H1 (cell line): ENCODE data around the gene ITIH4. TPM values are rescaled to one million over a fixed set of nuclear protein-coding genes. Genes with fewer than 3 reads are reported as not detected.
A peak's percentile ranks its signal among the peaks of the same experiment; 100 is the strongest.

Experiments
- CTCF ChIA-PET: fragments of 300-600 bp; sonication (Branson Sonifier 250); formaldehyde crosslinking; loops from one replicate; lab custom pipeline; 2021; ENCODE audit not compliant: partially characterized antibody; lab: Charles Lee
- POLR2A ChIA-PET: fragments of 300-600 bp; sonication (Branson Sonifier 250); formaldehyde crosslinking; loops from one replicate; lab custom pipeline; 2021; ENCODE audit warnings: inconsistent platforms; ENCODE audit not compliant: partially characterized antibody; lab: Charles Lee
- DNase-seq, 2 experiments: peaks; one replicate each; pipeline versions ENCODE4 v3.0.0 to v3.0.0-alpha.2; 2010 to 2022; ENCODE audit warnings: low spot score in 2 of 2, low read depth in 1 of 2, mixed read lengths in 1 of 2
- FAIRE-seq: peaks from 2 replicates; lab custom pipeline; 2011; peaks lifted over from hg19 to GRCh38; lab: Jason Lieb, UNC
- H2AFZ ChIP-seq: 2 replicates; pipeline ENCODE4 v1.8.1; 2012; ENCODE audit warnings: low read length, inconsistent platforms
- H2AK5ac ChIP-seq: 2 replicates; pipeline ENCODE4 v1.6.1; 2013; ENCODE audit warnings: low read depth, low read length
- H2BK120ac ChIP-seq: replicated peaks from 2 replicates; pipeline ENCODE3; 2013; ENCODE audit warnings: low read depth, low read length, inconsistent platforms
- H2BK12ac ChIP-seq: 2 replicates; pipeline ENCODE4 v1.6.1; 2013; ENCODE audit warnings: low read depth, low read length
- H2BK15ac ChIP-seq: 2 replicates; pipeline ENCODE4 v1.6.1; 2013; ENCODE audit warnings: low read length
- H2BK20ac ChIP-seq: 2 replicates; pipeline ENCODE4 v1.6.1; 2013; ENCODE audit warnings: low read length
- H2BK5ac ChIP-seq: 2 replicates; pipeline ENCODE4 v1.6.1; 2013; ENCODE audit warnings: low read depth, low read length
- H3K14ac ChIP-seq: 2 replicates; pipeline ENCODE4 v1.6.1; 2013; ENCODE audit warnings: inconsistent platforms; ENCODE audit not compliant: insufficient read length
- H3K18ac ChIP-seq: 2 replicates; pipeline ENCODE4 v1.6.1; 2013; ENCODE audit warnings: low read length; ENCODE audit errors: extremely low read depth
- H3K23ac ChIP-seq: 2 replicates; pipeline ENCODE4 v1.6.1; 2013; ENCODE audit warnings: inconsistent platforms; ENCODE audit not compliant: insufficient read length
- H3K23me2 ChIP-seq: 2 replicates; pipeline ENCODE4 v1.6.1; 2013; ENCODE audit warnings: low read depth, low read length
- H3K27ac ChIP-seq: 2 replicates; pipeline ENCODE4 v1.6.1; 2011; ENCODE audit warnings: low read depth, low read length, inconsistent platforms
- H3K27me3 ChIP-seq, 4 experiments: replicated peaks in 1 of 4; 1 replicate in 1 of 4; 2 replicates in 3 of 4; pipeline versions ENCODE4 v1.6.1 to v1.8.1; 2011 to 2013; ENCODE audit warnings: low read length in 3 of 4, mild to moderate bottlenecking in 3 of 4, inconsistent platforms in 2 of 4, mixed read lengths in 2 of 4, moderate library complexity in 1 of 4; ENCODE audit not compliant: control insufficient read depth in 3 of 4, insufficient read depth in 3 of 4; ENCODE audit errors: extremely low read depth in 1 of 4
- H3K36me3 ChIP-seq, 4 experiments: 2 replicates each; pipeline versions ENCODE4 v1.6.1 to v1.8.1; 2011 to 2013; ENCODE audit warnings: mild to moderate bottlenecking in 4 of 4, low read length in 3 of 4, moderate library complexity in 2 of 4, control low read depth in 1 of 4, inconsistent platforms in 1 of 4; ENCODE audit not compliant: insufficient read depth in 4 of 4, control insufficient read depth in 2 of 4
- H3K4ac ChIP-seq: replicated peaks from 2 replicates; pipeline ENCODE3; 2013; ENCODE audit warnings: low read length, low read depth, mixed read lengths, inconsistent platforms; ENCODE audit not compliant: insufficient read length
- H3K4me1 ChIP-seq, 4 experiments: replicated peaks in 1 of 4; 1 replicate in 1 of 4; 2 replicates in 3 of 4; pipeline versions ENCODE4 v1.6.1 to v1.8.1; 2011 to 2013; ENCODE audit warnings: low read length in 3 of 4, inconsistent platforms in 2 of 4, mixed read lengths in 1 of 4; ENCODE audit not compliant: insufficient read depth in 4 of 4, control insufficient read depth in 3 of 4
- H3K4me2 ChIP-seq, 2 experiments: 2 replicates each; pipeline versions ENCODE4 v1.6.1 to v1.8.1; 2011 to 2013; ENCODE audit warnings: low read depth in 2 of 2, low read length in 2 of 2, control low read depth in 1 of 2, inconsistent platforms in 1 of 2, mild to moderate bottlenecking in 1 of 2; ENCODE audit not compliant: insufficient read depth in 1 of 2
- H3K4me3 ChIP-seq, 4 experiments: fragments of 200-600, 300-600 bp in 1 of 4; sonication (generic), shearing (Covaris generic), sonication (Bioruptor Twin) in 1 of 4; 2 replicates each; pipeline versions ENCODE4 v1.5.1 to v1.8.1; 2011 to 2016; ENCODE audit warnings: low read length in 4 of 4, low read depth in 3 of 4, control low read depth in 2 of 4, inconsistent platforms in 2 of 4, mild to moderate bottlenecking in 2 of 4, mixed read lengths in 1 of 4, moderate library complexity in 1 of 4; ENCODE audit not compliant: insufficient read depth in 2 of 4; ENCODE audit errors: extremely low read depth in 1 of 4
- H3K56ac ChIP-seq: replicated peaks from 2 replicates; pipeline ENCODE3; 2013; ENCODE audit warnings: low read depth, mild to moderate bottlenecking, mixed read lengths, low read length, inconsistent platforms; ENCODE audit not compliant: insufficient read length
- H3K79me1 ChIP-seq: 2 replicates; pipeline ENCODE4 v1.6.1; 2013; ENCODE audit warnings: low read depth, low read length, control low read depth
- H3K79me2 ChIP-seq, 2 experiments: 2 replicates each; pipeline versions ENCODE4 v1.6.1 to v1.8.1; 2012 to 2013; ENCODE audit warnings: low read length in 2 of 2, mild to moderate bottlenecking in 2 of 2, inconsistent platforms in 1 of 2; ENCODE audit not compliant: insufficient read depth in 2 of 2, control insufficient read depth in 1 of 2
- H3K9ac ChIP-seq, 4 experiments: replicated peaks in 1 of 4; 1 replicate in 1 of 4; 2 replicates in 3 of 4; pipeline versions ENCODE4 v1.6.1 to v1.8.1; 2011 to 2013; ENCODE audit warnings: low read depth in 3 of 4, low read length in 3 of 4, control low read depth in 2 of 4, mild to moderate bottlenecking in 2 of 4, moderate library complexity in 2 of 4, inconsistent platforms in 1 of 4; ENCODE audit errors: extremely low read depth in 1 of 4
- H3K9me3 ChIP-seq, 2 experiments: 2 replicates each; pipeline versions ENCODE4 v1.6.1 to v1.8.1; 2012 to 2013; ENCODE audit warnings: mild to moderate bottlenecking in 2 of 2, moderate library complexity in 2 of 2, control low read depth in 1 of 2, inconsistent platforms in 1 of 2, low read depth in 1 of 2, low read length in 1 of 2, mixed read lengths in 1 of 2; ENCODE audit not compliant: insufficient read depth in 2 of 2
- H4K20me1 ChIP-seq, 2 experiments: replicated peaks in 1 of 2; 2 replicates each; pipeline versions ENCODE3 to v1.8.1; 2011 to 2013; ENCODE audit warnings: inconsistent platforms in 2 of 2, low read length in 2 of 2, mild to moderate bottlenecking in 1 of 2; ENCODE audit not compliant: insufficient read depth in 2 of 2, control insufficient read depth in 1 of 2
- H4K5ac ChIP-seq: 2 replicates; pipeline ENCODE4 v1.6.1; 2013; ENCODE audit warnings: low read length, low read depth, mixed read lengths, inconsistent platforms; ENCODE audit not compliant: insufficient read length
- H4K8ac ChIP-seq: 2 replicates; pipeline ENCODE4 v1.8.0; 2013; ENCODE audit warnings: mild to moderate bottlenecking, moderate library complexity, low read length, inconsistent platforms; ENCODE audit not compliant: insufficient read depth; ENCODE audit errors: extremely low read depth
- H4K91ac ChIP-seq: replicated peaks from 2 replicates; pipeline ENCODE3; 2013; ENCODE audit warnings: low read length, mixed read lengths, inconsistent platforms; ENCODE audit not compliant: insufficient read length
- BACH1 ChIP-seq: IDR thresholded peaks from 2 replicates; pipeline ENCODE4 v1.6.1; 2012; ENCODE audit warnings: low read length, improper control_type of control experiment
- BCL11A ChIP-seq, 2 experiments: IDR thresholded peaks; one replicate each; pipeline ENCODE4 v1.6.1; 2011; ENCODE audit warnings: low read depth in 2 of 2, low read length in 2 of 2, mild to moderate bottlenecking in 2 of 2
- CBX5 ChIP-seq: fragments of 300-800, 300-1000 bp; sonication (generic); IDR thresholded peaks from 2 replicates; pipeline ENCODE4 v1.7.1; 2016; ENCODE audit warnings: antibody characterized with exemption, low read length, low read depth
- CTCF ChIP-seq, 3 experiments: IDR thresholded peaks; 1 replicate in 2 of 3; 2 replicates in 1 of 3; pipeline versions ENCODE4 v1.5.1 to v1.6.1; 2011; ENCODE audit warnings: low read length in 3 of 3, mild to moderate bottlenecking in 3 of 3, inconsistent platforms in 2 of 3, low read depth in 1 of 3, moderate library complexity in 1 of 3; ENCODE audit not compliant: insufficient read depth in 1 of 3; ENCODE audit errors: control extremely low read depth in 1 of 3
- NRF1 ChIP-seq: IDR thresholded peaks from 2 replicates; pipeline ENCODE4 v1.6.1; 2011; ENCODE audit warnings: mild to moderate bottlenecking, low read depth, low read length, improper control_type of control experiment
- POLR2AphosphoS5 ChIP-seq: IDR thresholded peaks from 2 replicates; pipeline ENCODE4 v1.6.1; 2011; ENCODE audit warnings: low read depth, low read length
- SP1 ChIP-seq: IDR thresholded peaks from 2 replicates; pipeline ENCODE4 v1.6.1; 2011; ENCODE audit warnings: low read depth, low read length
- SP2 ChIP-seq: IDR thresholded peaks from 2 replicates; pipeline ENCODE4 v1.6.1; 2012; ENCODE audit warnings: mild to moderate bottlenecking, low read length, inconsistent platforms
- TAF7 ChIP-seq: optimal IDR thresholded peaks from 2 replicates; pipeline ENCODE3; 2011; ENCODE audit warnings: low read depth, mild to moderate bottlenecking, inconsistent platforms, low read length, moderate library complexity, borderline replicate concordance
- USF2 ChIP-seq: IDR thresholded peaks from 2 replicates; pipeline ENCODE4 v1.6.1; 2011; ENCODE audit warnings: low read length, improper control_type of control experiment
- ZNF274 ChIP-seq: IDR thresholded peaks from 2 replicates; pipeline ENCODE4 v1.7.0; 2012; ENCODE audit warnings: low read length, borderline replicate concordance; ENCODE audit errors: extremely low read depth
- WGBS, 2 experiments: shearing (Covaris generic) in 1 of 2; methylation state at CpG; one replicate each; pipeline versions ENCODE4 v1.1.6 to v1.1.7; 2013 to 2015; ENCODE audit warnings: low lambda C conversion rate in 2 of 2, mixed read lengths in 2 of 2, inconsistent platforms in 1 of 2, low coverage in 1 of 2, missing lambda C conversion rate in 1 of 2; ENCODE audit not compliant: insufficient replicate concordance in 2 of 2, insufficient coverage in 1 of 2, insufficient read length in 1 of 2; ENCODE audit errors: extremely low coverage in 1 of 2, missing lambda C conversion rate in 1 of 2; 5-methylcytosine and 5-hydroxymethylcytosine counted together
- polyA plus RNA-seq, 7 experiments: library from polyadenylated mRNA; depleted of rRNA in 3 of 7; stranded (reverse) in 5 of 7; unstranded in 2 of 7; fragments of >200 nt in 5 of 7; fragments of 200-250 nt in 2 of 7; gene quantifications; 1 replicate in 5 of 7; 2 replicates in 1 of 7; 4 replicates in 1 of 7; pipeline versions ENCODE4 v1.2.1 to v1.2.3, GENCODE V29; 2011 to 2013; ENCODE audit warnings: missing spikeins in 2 of 7, mixed read lengths in 2 of 7
- total RNA-seq: library from RNA; stranded (reverse); fragmentation: NEBNext Ultra II Directional; extraction: Animal tissue kit (Norgen Biotek cat#: 25700); gene quantifications from 2 replicates; pipeline ENCODE4 v1.2.1, GENCODE V29; 2021

ITIH4 gene
- total and polyA plus RNA-seq, 2 of the 8 experiments (the other 6 are each of a cell fraction or from before 2014, with no cell fraction given): 3.4 to 3.7 TPM

GRCh38 chr3:52860424-52860768 lies 29.9 kb upstream of the ITIH4 start:
- Histone ChIP-seq H3K9ac (no peak overlapping the region), H3K27me3 (no peaks in the 10 kb centered on the region), H2BK20ac (no peak overlapping the region), H4K5ac (no peak overlapping the region), H3K23ac (no peak overlapping the region), H3K4me2 (no peak overlapping the region), H3K27ac (no peak overlapping the region), H3K56ac (no peak overlapping the region), H2BK12ac (no peak overlapping the region), H4K20me1 (peaks cover 0 to 6% of the 10 kb centered on the region in 2 experiments), H3K4me1 (no peaks in the 10 kb centered on the region)
- no peak for FAIRE-seq
- DNase-seq: no peak
- POLR2A ChIA-PET: no interaction called here
- TF ChIP-seq POLR2AphosphoS5 (no peak), USF2 (no peak), CBX5 (no peak), CTCF (IDR thresholded peaks at IDR 0.05; ENCODE audit: control extremely low read depth in 1 of 3, insufficient read depth in 1 of 3, low read depth in 1 of 3, low read length in 3 of 3) (no peak), SP1 (no peak), SP2 (no peak), BCL11A (IDR thresholded peaks at IDR 0.05; ENCODE audit: low read depth in 2 of 2, low read length in 2 of 2) (no peak), NRF1 (no peak), BACH1 (no peak), ZNF274 (no peak), TAF7 (no peak)
- TF ChIP-seq, all 59 proteins: peak for 0
- H2AK5ac ChIP-seq: no peak overlapping the region
- WGBS, 2 experiments: 93% methylated on average over 8 of the region's 8 CpGs; no CpG with 5 or more reads in 1 of the 2 experiments
- H3K23me2 ChIP-seq: no peaks in the 10 kb centered on the region
- peak overlapping the region; percentile 14; the same call in 1 of the 2 replicates for H4K8ac ChIP-seq
- H2BK15ac ChIP-seq: no peak overlapping the region
- no peaks in the 10 kb centered on the region for H3K79me2 ChIP-seq
- no peak overlapping the region for H2BK120ac ChIP-seq
- peaks cover 0 to 2% of the 10 kb centered on the region in 2 experiments; a peak in 2 of 4 replicates for H3K9me3 ChIP-seq
- H3K14ac ChIP-seq: no peak overlapping the region
- H3K18ac ChIP-seq: no peak overlapping the region
- no peak overlapping the region for H4K91ac ChIP-seq
- H3K36me3 ChIP-seq: no peaks in the 10 kb centered on the region
- H3K79me1 ChIP-seq: no peaks in the 10 kb centered on the region
- CTCF ChIA-PET: interaction anchor here (0.6 to 1.7 kb wide), 10 partner anchors 8 to 403 kb away, joined by 3 to 5 read pairs (median 3); no protein-coding TSS in a partner anchor
- no peak overlapping the region for H2BK5ac ChIP-seq
- H2AFZ ChIP-seq: no peak overlapping the region
- H3K4me3 ChIP-seq: no peak overlapping the region
- H3K4ac ChIP-seq: no peak overlapping the region
